HG03139 (cell line): ENCODE results near the gene KCTD14.
A peak's percentile ranks its signal among the peaks of the same experiment; 100 is the strongest.
"Not testable (repeated sequence)": the region's sequence is repeated elsewhere in the genome, so short reads cannot be mapped to it uniquely, and the experiment has no call there.

Experiments used
- ATAC-seq: cut with Tn5 transposase; IDR thresholded peaks from one replicate; pipeline ENCODE4 v1.9.1; 2021; ENCODE audit not compliant: unreplicated experiment

Gene KCTD14

DNA sequence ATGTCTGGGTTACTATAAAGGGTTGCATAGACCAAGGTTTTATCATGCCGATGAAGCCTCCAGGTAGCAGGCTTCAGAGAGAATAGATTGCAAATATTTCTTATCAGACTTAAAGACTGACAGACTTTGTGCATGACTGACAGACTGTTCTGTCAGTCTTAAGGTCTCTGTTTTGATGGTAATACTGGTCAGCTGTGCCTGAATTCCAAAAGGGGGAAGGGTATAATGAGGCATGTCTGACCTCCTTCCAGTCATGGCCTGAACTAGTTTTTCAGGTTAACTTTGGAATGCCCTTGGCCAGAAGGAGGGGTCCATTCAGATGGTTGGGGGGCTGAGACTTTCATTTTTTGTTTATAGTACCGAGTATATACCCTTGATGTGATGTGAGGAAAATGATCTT is 4.7 kb upstream of the KCTD14 start:
- ATAC-seq = no peak

GRCh38 chr11:78025378-78025777 is 2.3 kb upstream of the KCTD14 start:
- no peak for ATAC-seq

DNA sequence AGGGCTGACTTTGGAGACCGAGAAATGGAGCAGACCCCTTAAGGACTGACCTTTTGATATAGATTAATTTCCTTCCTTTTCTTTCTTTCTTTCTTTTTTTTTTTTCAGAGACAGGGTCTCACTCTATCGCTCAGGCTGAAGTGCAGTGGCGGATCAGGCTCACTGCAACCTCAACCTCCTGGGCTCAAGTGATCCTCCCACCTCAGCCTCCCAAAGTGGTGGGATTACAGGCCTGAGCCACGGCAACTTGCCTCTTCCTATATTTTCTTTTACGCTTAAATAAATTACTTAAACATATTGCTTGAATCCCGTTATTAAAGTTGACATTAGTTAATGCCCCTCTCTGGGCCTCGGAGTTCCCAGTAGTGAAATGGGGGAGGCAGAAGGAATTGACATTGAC is 350 bp upstream of the KCTD14 start:
- ATAC-seq = no peak

- no peak for ATAC-seq
Measured at GRCh38 chr11:78021611-78022010, 1.5 kb downstream of the KCTD14 start.

DNA sequence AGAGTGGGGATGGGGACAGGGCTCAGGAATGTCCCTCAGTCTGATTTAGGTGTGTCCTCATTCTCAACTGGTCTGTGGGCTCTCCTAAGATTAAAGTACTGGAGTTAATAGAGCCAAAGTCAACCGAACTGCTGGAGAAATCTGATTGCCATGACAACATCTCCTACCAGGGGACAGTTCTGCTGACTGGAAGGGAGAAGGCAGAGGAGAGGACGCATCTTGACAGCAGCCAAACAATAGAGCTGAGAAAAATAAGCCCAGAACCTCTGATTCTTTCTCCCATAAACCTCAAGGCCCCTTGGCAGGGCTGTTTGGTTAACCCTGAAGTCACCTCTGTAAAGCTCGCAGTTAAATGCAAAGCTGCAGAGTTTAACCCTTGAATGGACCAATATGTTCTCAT is 2.8 kb downstream of the KCTD14 start:
- no peak for ATAC-seq

DNA sequence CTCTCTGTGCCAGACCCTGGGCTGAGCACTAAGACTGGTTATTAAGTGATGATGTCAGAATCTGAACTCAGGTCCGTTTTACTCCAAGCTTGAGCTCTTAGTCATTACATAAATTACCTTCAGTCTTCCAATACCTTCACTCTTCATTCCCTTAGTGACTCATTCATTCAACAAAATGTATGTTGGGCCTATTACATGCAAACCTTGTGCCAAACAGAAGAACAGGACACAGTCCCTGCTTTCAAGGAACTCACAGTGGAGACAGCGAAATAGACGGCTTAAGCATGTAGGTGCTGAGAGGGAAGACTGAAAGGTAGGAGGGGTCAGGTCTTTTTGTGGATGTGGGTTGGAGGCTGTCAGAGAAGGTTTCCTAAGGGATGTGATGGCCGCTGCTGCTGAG is 3.3 kb downstream of the KCTD14 start:
- ATAC-seq = no peak

- ATAC-seq = no peak
Measured at GRCh38 chr11:78015878-78016277, 7.2 kb downstream of the KCTD14 start.

DNA sequence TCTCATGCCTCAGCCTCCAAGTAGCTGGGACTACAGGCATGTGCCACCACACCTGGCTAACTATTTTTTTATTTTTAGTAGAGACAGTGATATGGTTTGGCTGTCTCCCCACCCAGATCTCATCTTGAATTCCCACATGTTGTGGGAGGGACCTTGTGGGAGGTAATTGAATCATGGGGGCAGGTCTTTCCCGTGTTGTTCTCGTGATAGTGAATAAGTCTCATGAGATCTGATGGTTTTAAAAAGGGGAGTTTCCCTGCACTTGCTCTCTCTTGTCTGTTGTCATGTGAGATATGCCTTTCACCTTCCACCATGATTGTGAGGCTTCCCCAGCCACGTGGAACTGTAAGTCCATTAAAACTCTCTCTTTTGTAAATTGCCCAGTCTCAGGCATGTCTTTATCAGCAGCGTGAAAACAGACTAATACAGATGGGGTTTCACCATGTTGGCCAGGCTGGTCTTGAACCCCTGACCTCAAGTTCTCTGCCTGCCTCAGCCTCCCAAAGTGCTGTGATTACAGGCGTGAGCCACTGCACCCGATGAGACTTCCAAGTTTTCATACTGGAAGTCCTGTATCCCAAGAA is 8.0 kb downstream of the KCTD14 start:
- ATAC-seq = not testable (repeated sequence)

DNA sequence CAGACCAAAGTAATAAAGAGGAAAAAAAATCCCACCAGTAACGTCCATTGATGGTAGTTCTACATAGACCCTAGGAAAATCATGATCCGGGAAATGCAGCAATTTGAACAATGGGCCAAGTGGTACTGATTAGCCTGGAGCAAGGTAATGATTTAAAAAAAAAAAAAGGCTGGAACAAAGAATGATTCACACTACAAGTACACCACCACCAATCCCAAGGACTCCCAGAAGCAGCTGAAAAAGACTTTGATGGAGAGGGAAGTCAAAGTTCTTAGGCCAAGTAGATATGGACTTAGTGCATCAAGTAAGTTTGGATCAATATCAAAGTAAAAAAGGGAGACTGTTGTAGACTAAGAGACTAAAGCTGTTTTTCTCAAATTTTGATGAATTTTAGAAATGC is 11.8 kb downstream of the KCTD14 start:
- no peak for ATAC-seq

DNA sequence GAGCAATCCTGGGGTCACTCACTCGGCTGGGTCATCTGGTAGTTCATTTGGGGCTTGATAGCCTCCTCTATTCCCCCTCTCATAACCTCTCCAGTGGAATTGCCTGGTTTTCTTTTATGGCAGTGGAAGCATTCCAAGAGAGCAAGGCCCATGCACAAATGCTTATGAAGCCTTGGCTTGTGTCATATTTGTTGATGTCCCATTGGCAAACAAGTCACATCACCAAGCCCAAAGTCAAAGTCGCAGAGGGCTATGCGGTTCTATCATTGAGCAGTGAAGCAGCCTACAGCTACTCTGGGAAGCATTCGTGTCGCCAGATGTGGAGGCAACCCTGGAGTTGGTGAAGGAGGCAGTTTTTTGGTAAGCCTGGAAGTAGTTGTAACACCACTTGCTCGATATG is 12.3 kb downstream of the KCTD14 start:
- ATAC-seq = no peak

GRCh38 chr11:78010304-78010703 is 12.8 kb downstream of the KCTD14 start:
- ATAC-seq = no peak

GRCh38 chr11:78009062-78009461 is 14.0 kb downstream of the KCTD14 start:
- ATAC-seq = no peak

DNA sequence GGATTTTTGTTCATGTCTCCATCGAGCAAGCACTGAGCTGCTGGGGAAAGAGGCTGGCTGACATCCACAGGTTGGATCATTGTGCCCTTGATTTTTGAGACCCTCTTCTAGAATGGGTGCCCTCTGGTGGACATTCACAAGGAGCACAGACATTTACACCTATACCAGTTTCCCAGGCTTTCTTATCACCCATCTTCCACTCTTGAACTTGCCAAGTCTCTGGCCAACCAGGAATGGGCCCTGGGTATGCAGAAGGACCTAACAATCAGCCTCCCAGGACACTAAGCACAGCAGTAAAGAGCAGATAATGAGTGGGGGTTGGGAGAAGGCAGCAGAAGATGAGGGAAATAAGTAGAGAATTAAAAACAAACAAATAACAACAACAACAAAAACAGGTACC is 22.9 kb downstream of the KCTD14 start:
- ATAC-seq = peak; percentile 69

DNA sequence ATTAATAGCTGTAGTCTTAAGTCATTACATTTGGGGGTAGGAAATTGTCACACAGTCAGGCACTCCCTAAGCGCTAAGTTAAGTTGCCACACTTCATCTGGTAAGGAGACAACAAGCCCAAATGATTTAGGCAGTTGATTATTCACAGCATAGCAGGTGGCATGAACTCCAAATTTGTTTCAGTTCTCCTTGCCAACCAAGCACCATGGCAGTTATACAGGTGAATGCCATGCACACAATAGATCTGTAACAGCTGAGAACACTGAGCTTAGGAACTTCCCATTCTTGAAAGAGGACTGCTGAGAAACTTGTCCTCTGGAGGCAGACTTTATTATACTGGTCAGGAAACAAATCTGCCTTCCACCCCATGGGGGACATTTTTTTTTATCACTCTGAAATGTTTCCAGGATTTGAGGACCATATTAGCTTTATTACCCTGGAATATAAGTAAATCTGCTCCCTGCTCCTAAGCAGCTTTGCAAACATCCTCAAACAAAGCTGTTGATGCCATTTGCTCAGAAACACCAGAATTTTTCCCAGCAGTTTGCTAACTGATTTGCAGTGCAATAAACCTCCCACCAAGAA is 23.5 kb downstream of the KCTD14 start:
- no peak for ATAC-seq

GRCh38 chr11:77994434-77995362 is 28.4 kb downstream of the KCTD14 start, which contains the start of gene INTS4:
Gene INTS4 (minus strand): TSS chr11:77994668. CDS start chr11:77994643, 25 bp downstream.
- ATAC-seq = peak; percentile 97

DNA sequence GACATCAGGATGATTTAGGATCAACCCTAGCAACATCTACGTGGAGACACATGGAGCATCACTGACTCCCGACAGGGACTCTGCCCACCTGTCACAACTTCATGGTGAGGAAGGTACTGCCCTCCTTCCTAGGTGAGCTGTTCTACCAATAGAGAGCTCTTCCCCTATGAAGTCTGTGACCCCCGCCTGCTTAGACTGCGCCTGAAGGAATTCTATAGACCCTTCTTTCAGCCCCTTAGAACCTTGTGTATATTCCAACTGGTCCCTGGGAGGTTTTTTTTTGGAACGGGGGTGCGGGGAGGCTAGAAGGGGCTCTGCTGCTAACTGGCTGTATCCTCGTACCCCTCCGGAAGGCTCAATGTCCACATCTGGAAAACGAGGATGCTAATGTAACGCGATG is 29.2 kb downstream of the KCTD14 start:
- no peak for ATAC-seq

DNA sequence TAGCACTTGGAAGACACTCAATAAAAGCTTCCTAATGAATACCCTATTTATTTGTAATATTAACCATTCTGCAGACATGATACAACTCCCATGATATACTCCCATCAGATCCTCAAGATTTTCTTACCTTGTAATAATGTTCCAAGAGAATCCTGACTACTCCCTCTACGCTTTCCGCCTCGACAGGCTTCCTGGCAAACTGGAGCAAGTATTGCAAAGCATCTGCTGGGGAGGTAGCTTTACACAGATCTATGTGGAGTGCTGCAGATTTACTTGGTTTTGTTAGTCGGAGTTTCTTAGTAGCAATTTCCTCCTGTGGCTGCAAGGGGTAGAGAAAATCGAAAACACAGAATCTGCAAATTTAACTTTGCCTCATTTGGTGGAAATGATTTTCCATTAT is 32.1 kb downstream of the KCTD14 start:
- no peak for ATAC-seq

DNA sequence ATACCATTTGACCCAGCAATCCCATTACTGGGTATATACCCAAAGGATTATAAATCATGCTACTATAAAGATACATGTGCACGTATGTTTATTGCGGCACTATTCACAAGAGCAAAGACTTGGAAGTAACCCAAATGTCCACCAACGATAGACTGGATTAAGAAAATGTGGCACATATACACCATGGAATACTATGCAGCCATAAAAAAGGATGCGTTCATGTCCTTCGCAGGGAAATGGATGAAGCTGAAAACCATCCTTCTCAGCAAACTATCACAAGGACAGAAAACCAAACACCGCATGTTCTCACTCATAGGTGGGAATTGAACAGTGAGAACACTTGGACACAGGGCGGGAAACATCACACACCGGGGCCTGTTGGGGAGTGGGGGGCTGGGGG is 36.6 kb downstream of the KCTD14 start:
- ATAC-seq = not testable (repeated sequence)

- ATAC-seq = no peak
Measured at GRCh38 chr11:77981346-77981947, 41.6 kb downstream of the KCTD14 start.

GRCh38 chr11:77968337-77968736 is 54.7 kb downstream of the KCTD14 start:
- ATAC-seq = peak; percentile 81

DNA sequence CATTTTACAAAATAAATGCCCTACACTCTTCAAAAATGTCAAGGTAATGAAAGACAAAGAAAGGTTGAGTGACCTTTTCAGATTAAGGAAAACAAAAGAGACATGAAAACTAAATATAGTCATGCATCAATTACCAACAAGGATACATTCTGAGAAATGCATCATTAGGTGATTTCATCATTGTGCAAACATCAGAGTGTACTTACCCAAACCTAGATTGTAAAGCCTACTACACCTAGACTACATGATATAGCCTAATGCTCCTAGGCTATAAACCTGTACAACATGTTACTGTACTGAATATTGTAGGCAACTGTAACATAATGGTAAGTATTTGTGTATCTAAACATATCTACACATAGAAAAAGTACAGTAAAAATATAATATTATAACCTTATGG is 55.3 kb downstream of the KCTD14 start:
- ATAC-seq = no peak

GRCh38 chr11:77967121-77967520 is 56.0 kb downstream of the KCTD14 start:
- ATAC-seq = no peak
